GM21737 (cell line): Measurements from ENCODE around the gene R3HDM2.
"Not testable (repeated sequence)": the region's sequence is repeated elsewhere in the genome, so short reads cannot be mapped to it uniquely, and the experiment has no call there.

Source experiments
- ATAC-seq: cut with Tn5 transposase; IDR thresholded peaks from one replicate; pipeline ENCODE4 v1.9.1; 2021; ENCODE audit warnings: mild to moderate bottlenecking, moderate library complexity; ENCODE audit not compliant: unreplicated experiment

The R3HDM2 gene

GRCh38 chr12:57429473-57430111 is 1.3 kb downstream of the R3HDM2 start:
- no peak for ATAC-seq

GRCh38 chr12:57428965-57429364 is 1.9 kb downstream of the R3HDM2 start:
- no peak for ATAC-seq

GRCh38 chr12:57426948-57427347 is 3.9 kb downstream of the R3HDM2 start:
- ATAC-seq = not testable (repeated sequence)

- ATAC-seq = no peak
Measured at GRCh38 chr12:57420482-57420881, 10.4 kb downstream of the R3HDM2 start.

GRCh38 chr12:57419495-57419894 is 11.3 kb downstream of the R3HDM2 start:
- no peak for ATAC-seq

- ATAC-seq = no peak
Measured at GRCh38 chr12:57418255-57418654, 12.6 kb downstream of the R3HDM2 start.

- ATAC-seq = no peak
Measured at GRCh38 chr12:57416039-57416996, 14.5 kb downstream of the R3HDM2 start.

- no peak for ATAC-seq
Measured at GRCh38 chr12:57415088-57415487, 15.8 kb downstream of the R3HDM2 start.

- ATAC-seq = not testable (repeated sequence)
Measured at GRCh38 chr12:57414160-57414559, 16.7 kb downstream of the R3HDM2 start.

- no peak for ATAC-seq
Measured at GRCh38 chr12:57410534-57410933, 20.3 kb downstream of the R3HDM2 start.

GRCh38 chr12:57404966-57405640 is 25.7 kb downstream of the R3HDM2 start:
- no peak for ATAC-seq

GRCh38 chr12:57402156-57402555 is 28.7 kb downstream of the R3HDM2 start:
- ATAC-seq = not testable (repeated sequence)

- ATAC-seq = no peak
Measured at GRCh38 chr12:57401165-57401564, 29.7 kb downstream of the R3HDM2 start.

- not testable (repeated sequence) for ATAC-seq
Measured at GRCh38 chr12:57399718-57400463, 31.0 kb downstream of the R3HDM2 start.

GRCh38 chr12:57397441-57397840 is 33.4 kb downstream of the R3HDM2 start:
- no peak for ATAC-seq

- no peak for ATAC-seq
Measured at GRCh38 chr12:57395121-57395520, 35.7 kb downstream of the R3HDM2 start.

- no peak for ATAC-seq
Measured at GRCh38 chr12:57390174-57390573, 40.7 kb downstream of the R3HDM2 start.

GRCh38 chr12:57389033-57389432 is 41.8 kb downstream of the R3HDM2 start:
- no peak for ATAC-seq

- no peak for ATAC-seq
Measured at GRCh38 chr12:57388425-57388824, 42.4 kb downstream of the R3HDM2 start.

GRCh38 chr12:57386187-57386720 is 44.6 kb downstream of the R3HDM2 start:
- no peak for ATAC-seq
